MM.1S (cell line): Measurements from ENCODE around the gene BCR.

Experiments
- EZH2 ChIP-seq: fragments of 300-600 bp; sonication (generic); optimal IDR thresholded peaks from 2 replicates; pipeline ENCODE3; 2017; ENCODE audit warnings: low read depth, mild to moderate bottlenecking, antibody characterized with exemption, low read length, mixed read lengths
- EZH2phosphoT487 ChIP-seq: fragments of 300-600 bp; sonication (generic); IDR thresholded peaks from 2 replicates; pipeline ENCODE4 v1.6.1; 2018; ENCODE audit warnings: antibody characterized with exemption, low read length
- TF ChIP-seq, protein P1 (sequence below): fragments of 300-600 bp; sonication (generic); IDR thresholded peaks from 2 replicates; pipeline ENCODE4 v1.5.1; 2016; ENCODE audit warnings: antibody characterized with exemption, low read length, mixed read lengths

DNA sequence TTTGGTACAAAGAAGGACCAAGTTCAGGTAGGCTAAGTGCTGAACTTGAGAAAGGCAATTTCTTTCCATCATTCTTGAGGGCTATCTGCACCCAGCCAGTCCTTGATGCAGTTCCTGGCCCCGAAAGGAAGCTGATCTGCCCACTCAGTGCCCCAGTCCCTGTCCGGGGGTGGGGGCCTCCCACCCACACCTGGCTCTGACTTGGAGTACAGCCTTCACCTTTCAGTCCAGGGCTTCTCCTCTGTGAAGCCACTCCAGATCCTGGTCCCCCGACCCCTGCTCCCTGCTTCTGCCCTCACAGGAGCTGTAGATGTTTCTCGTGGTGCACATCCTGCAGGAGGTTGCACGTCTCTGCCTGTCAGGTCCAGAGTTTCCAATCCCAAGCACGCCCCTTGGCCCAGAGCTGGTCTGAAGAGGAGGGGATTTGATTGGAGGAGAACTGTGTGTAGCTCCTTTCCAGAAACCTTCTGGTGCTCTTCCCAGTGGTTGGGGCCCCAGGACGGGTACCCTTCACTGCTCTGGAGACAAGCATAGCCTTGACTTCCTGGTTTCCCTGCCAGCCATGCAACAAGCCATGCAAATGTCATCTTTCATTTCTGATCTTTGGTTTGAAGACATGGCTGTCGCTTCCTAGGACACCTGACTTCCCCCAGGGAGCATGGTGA, 75.3 kb downstream of the BCR start:
- TF ChIP-seq, protein P1, sequence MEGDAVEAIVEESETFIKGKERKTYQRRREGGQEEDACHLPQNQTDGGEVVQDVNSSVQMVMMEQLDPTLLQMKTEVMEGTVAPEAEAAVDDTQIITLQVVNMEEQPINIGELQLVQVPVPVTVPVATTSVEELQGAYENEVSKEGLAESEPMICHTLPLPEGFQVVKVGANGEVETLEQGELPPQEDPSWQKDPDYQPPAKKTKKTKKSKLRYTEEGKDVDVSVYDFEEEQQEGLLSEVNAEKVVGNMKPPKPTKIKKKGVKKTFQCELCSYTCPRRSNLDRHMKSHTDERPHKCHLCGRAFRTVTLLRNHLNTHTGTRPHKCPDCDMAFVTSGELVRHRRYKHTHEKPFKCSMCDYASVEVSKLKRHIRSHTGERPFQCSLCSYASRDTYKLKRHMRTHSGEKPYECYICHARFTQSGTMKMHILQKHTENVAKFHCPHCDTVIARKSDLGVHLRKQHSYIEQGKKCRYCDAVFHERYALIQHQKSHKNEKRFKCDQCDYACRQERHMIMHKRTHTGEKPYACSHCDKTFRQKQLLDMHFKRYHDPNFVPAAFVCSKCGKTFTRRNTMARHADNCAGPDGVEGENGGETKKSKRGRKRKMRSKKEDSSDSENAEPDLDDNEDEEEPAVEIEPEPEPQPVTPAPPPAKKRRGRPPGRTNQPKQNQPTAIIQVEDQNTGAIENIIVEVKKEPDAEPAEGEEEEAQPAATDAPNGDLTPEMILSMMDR = no peak
- TF ChIP-seq EZH2phosphoT487 (no peak), EZH2 (no peak)
